CD14-positive monocyte (primary cell): ENCODE measurements around the gene ATG7. TPM values are rescaled to one million over a fixed set of nuclear protein-coding genes. Genes with fewer than 3 reads are reported as not detected.

Experiments used
- DNase-seq, 3 donors: peaks; one replicate each; pipeline ENCODE4 v3.0.0-alpha.2; 2011 to 2022
- H2AFZ ChIP-seq: 2 replicates; pipeline ENCODE4 v1.6.0; 2012; ENCODE audit warnings: mild to moderate bottlenecking, low read depth, low read length, inconsistent platforms; ENCODE audit not compliant: insufficient read depth, poor library complexity, severe bottlenecking
- H3K27ac ChIP-seq, 2 donors: 1 replicate in 1 of 2; 2 replicates in 1 of 2; pipeline ENCODE4 v1.5.1; 2012 to 2013; ENCODE audit warnings: low read length in 2 of 2, control low read depth in 1 of 2, inconsistent platforms in 1 of 2, low read depth in 1 of 2, mild to moderate bottlenecking in 1 of 2
- H3K27me3 ChIP-seq, 2 donors: one replicate each; pipeline versions ENCODE4 v1.6.0 to v1.6.1; 2011 to 2013; ENCODE audit warnings: low read length in 2 of 2; ENCODE audit not compliant: control insufficient read depth in 2 of 2, insufficient read depth in 2 of 2
- H3K36me3 ChIP-seq, 2 donors: replicated peaks in 1 of 2; 1 replicate in 1 of 2; 2 replicates in 1 of 2; pipeline versions ENCODE4 v1.5.1 to v1.6.1; 2012 to 2013; ENCODE audit warnings: low read length in 2 of 2, control low read depth in 1 of 2, inconsistent platforms in 1 of 2, mild to moderate bottlenecking in 1 of 2; ENCODE audit not compliant: insufficient read depth in 2 of 2, control insufficient read depth in 1 of 2
- H3K4me1 ChIP-seq, 2 donors: 1 replicate in 1 of 2; 2 replicates in 1 of 2; pipeline versions ENCODE4 v1.5.1 to v1.6.1; 2012 to 2013; ENCODE audit warnings: low read length in 2 of 2, control low read depth in 1 of 2, inconsistent platforms in 1 of 2, mild to moderate bottlenecking in 1 of 2, moderate library complexity in 1 of 2; ENCODE audit not compliant: insufficient read depth in 2 of 2, control insufficient read depth in 1 of 2
- H3K4me2 ChIP-seq: replicated peaks from 2 replicates; pipeline ENCODE3; 2012; ENCODE audit warnings: low read length, moderate library complexity, mild to moderate bottlenecking; ENCODE audit not compliant: poor library complexity, severe bottlenecking; ENCODE audit errors: extremely low read depth
- H3K4me3 ChIP-seq, 3 experiments: fragments of 200-600 bp in 1 of 3; sonication (generic) in 1 of 3; replicated peaks in 1 of 3; 1 replicate in 2 of 3; 2 replicates in 1 of 3; pipeline ENCODE4 v1.5.1; 2011 to 2013; ENCODE audit warnings: low read length in 3 of 3, mild to moderate bottlenecking in 3 of 3, control low read depth in 2 of 3, low read depth in 2 of 3, inconsistent platforms in 1 of 3, moderate library complexity in 1 of 3
- H3K79me2 ChIP-seq: 2 replicates; pipeline ENCODE4 v1.6.0; 2012; ENCODE audit warnings: mild to moderate bottlenecking, control low read depth, inconsistent platforms, low read length, moderate library complexity; ENCODE audit not compliant: insufficient read depth
- H3K9ac ChIP-seq: 2 replicates; pipeline ENCODE4 v1.6.0; 2017; ENCODE audit warnings: low read length, mild to moderate bottlenecking; ENCODE audit not compliant: insufficient read depth, poor library complexity, severe bottlenecking
- H3K9me3 ChIP-seq, 2 donors: replicated peaks in 1 of 2; 1 replicate in 1 of 2; 2 replicates in 1 of 2; pipeline versions ENCODE4 v1.5.1 to v1.6.1; 2012 to 2013; ENCODE audit warnings: low read length in 2 of 2, control low read depth in 1 of 2; ENCODE audit not compliant: control insufficient read depth in 1 of 2, insufficient read depth in 1 of 2
- H4K20me1 ChIP-seq: 2 replicates; pipeline ENCODE4 v1.6.0; 2012; ENCODE audit warnings: mild to moderate bottlenecking, low read length, control low read depth, moderate library complexity; ENCODE audit not compliant: insufficient read depth
- H3K27ac Mint-ChIP-seq, 7 donors: one replicate each; pipeline ENCODE4 v1.8.0; 2020; ENCODE audit warnings: mild to moderate bottlenecking in 7 of 7, mixed read lengths in 7 of 7, moderate library complexity in 6 of 7, inconsistent platforms in 2 of 7
- H3K27me3 Mint-ChIP-seq, 3 donors: one replicate each; pipeline ENCODE4 v1.8.0; 2021 to 2022; ENCODE audit warnings: low read depth in 3 of 3, mild to moderate bottlenecking in 3 of 3, mixed read lengths in 3 of 3, moderate library complexity in 3 of 3, inconsistent platforms in 1 of 3
- H3K36me3 Mint-ChIP-seq, 2 donors: one replicate each; pipeline ENCODE4 v1.8.0; 2020; ENCODE audit warnings: mixed read lengths in 2 of 2, inconsistent platforms in 1 of 2, mild to moderate bottlenecking in 1 of 2
- H3K4me1 Mint-ChIP-seq: one replicate; pipeline ENCODE4 v1.8.0; 2020; ENCODE audit warnings: mild to moderate bottlenecking, mixed read lengths
- H3K4me3 Mint-ChIP-seq, 2 donors: one replicate each; pipeline ENCODE4 v1.8.0; 2020; ENCODE audit warnings: mild to moderate bottlenecking in 2 of 2, mixed read lengths in 2 of 2, moderate library complexity in 1 of 2
- H3K9me3 Mint-ChIP-seq, 7 donors: one replicate each; pipeline ENCODE4 v1.8.0; 2020 to 2022; ENCODE audit warnings: mixed read lengths in 7 of 7, mild to moderate bottlenecking in 6 of 7, moderate library complexity in 6 of 7, inconsistent platforms in 2 of 7
- CTCF ChIP-seq: fragments of 200-600 bp; IDR thresholded peaks from one replicate; pipeline ENCODE4 v1.8.0; 2022; ENCODE audit warnings: antibody characterized with exemption, mild to moderate bottlenecking
- WGBS: methylation state at CpG from one replicate; pipeline ENCODE4 v1.1.5; 2013; ENCODE audit warnings: missing lambda C conversion rate; ENCODE audit not compliant: insufficient coverage; 5-methylcytosine and 5-hydroxymethylcytosine counted together
- intact Hi-C, 2 donors: fragments of 100-400 bp; cut with micrococcal nuclease; formaldehyde crosslinking; loops; one replicate each; pipeline versions ENCODE4 v1.15.0 to v1.15.1; 2023
- polyA plus RNA-seq, 3 donors: library from polyadenylated mRNA; depleted of rRNA in 1 of 3; unstranded in 2 of 3; stranded (reverse) in 1 of 3; fragments of 300-500 nt in 2 of 3; fragments of >200 nt in 1 of 3; fragmentation: Illumina TruSeq in 2 of 3; gene quantifications; 1 replicate in 2 of 3; 2 replicates in 1 of 3; pipeline ENCODE4 v1.2.3, GENCODE V29; 2012 to 2021

ATG7 gene
- polyA plus RNA-seq, 3 donors, result 57.4 to 101 (median 89.7) TPM

- peaks cover 80 to 99% of the 10 kb centered on the region in 2 donors for H3K36me3 Mint-ChIP-seq
- peaks cover 0 to 7% of the 10 kb centered on the region in 2 donors for H3K4me1 ChIP-seq
- TF ChIP-seq CTCF, result no peak
- H3K27ac ChIP-seq, result peak overlapping the region in 1 of 2 donors; percentile 19
- no peaks in the 10 kb centered on the region for H3K27me3 ChIP-seq
- peaks cover 12% of the 10 kb centered on the region for H3K79me2 ChIP-seq
- no peak overlapping the region for H3K4me3 ChIP-seq
- no peaks in the 10 kb centered on the region for H3K9me3 ChIP-seq
- H3K4me3 Mint-ChIP-seq, result no peak overlapping the region
- intact Hi-C loops, result no loop called here
- peaks cover 86% of the 10 kb centered on the region for H4K20me1 ChIP-seq
- H3K36me3 ChIP-seq, result peaks cover 86 to 100% of the 10 kb centered on the region in 2 donors
- DNase-seq, result no peak
- no peak overlapping the region for H2AFZ ChIP-seq
- no peaks in the 10 kb centered on the region for H3K9me3 Mint-ChIP-seq
- no peak overlapping the region for H3K9ac ChIP-seq
- H3K4me1 Mint-ChIP-seq, result peaks cover 14% of the 10 kb centered on the region
- H3K27me3 Mint-ChIP-seq, result no peaks in the 10 kb centered on the region
- peak overlapping the region in 5 of 7 donors; percentile 33 to 82 (median 53) for H3K27ac Mint-ChIP-seq
- WGBS, result 22% methylated on average over 3 of the region's 6 CpGs
- no peak overlapping the region for H3K4me2 ChIP-seq
These were observed 35.7 kb downstream of the ATG7 start for GRCh38 chr3:11307830-11308432.

- Histone ChIP-seq H3K4me3 (no peak overlapping the region), H4K20me1 (peaks cover 90% of the 10 kb centered on the region), H3K4me2 (no peak overlapping the region), H3K9ac (no peak overlapping the region), H3K27me3 (no peaks in the 10 kb centered on the region), H3K36me3 (peaks cover 96 to 100% of the 10 kb centered on the region in 2 donors), H3K79me2 (peaks cover under 1% of the 10 kb centered on the region), H3K9me3 (no peaks in the 10 kb centered on the region), H3K27ac (no peak overlapping the region), H3K4me1 (peaks cover 0 to 2% of the 10 kb centered on the region in 2 donors), H2AFZ (no peak overlapping the region)
- 89% methylated on average over 1 of the region's 5 CpGs for WGBS
- Mint-ChIP-seq H3K36me3 (peaks cover 89 to 99% of the 10 kb centered on the region in 2 donors), H3K4me1 (peaks cover 4% of the 10 kb centered on the region), H3K9me3 (no peaks in the 10 kb centered on the region), H3K27me3 (peaks cover 0 to 1% (median 0%) of the 10 kb centered on the region in 3 donors), H3K27ac (peak overlapping the region in 1 of 7 donors; percentile 49), H3K4me3 (no peak overlapping the region)
- no peak for DNase-seq
- TF ChIP-seq CTCF, result no peak
- intact Hi-C loops, result no loop called here
These were observed 38.1 kb downstream of the ATG7 start for GRCh38 chr3:11310258-11310657.
